ENCODE results near the gene WHRN.

The WHRN gene

GRCh38 chr9:114469091-114469853 is 36.0 kb downstream of the WHRN start:
- no peak for DNase-seq

GRCh38 chr9:114467910-114468309 is 37.4 kb downstream of the WHRN start:
- no peak for DNase-seq

DNA sequence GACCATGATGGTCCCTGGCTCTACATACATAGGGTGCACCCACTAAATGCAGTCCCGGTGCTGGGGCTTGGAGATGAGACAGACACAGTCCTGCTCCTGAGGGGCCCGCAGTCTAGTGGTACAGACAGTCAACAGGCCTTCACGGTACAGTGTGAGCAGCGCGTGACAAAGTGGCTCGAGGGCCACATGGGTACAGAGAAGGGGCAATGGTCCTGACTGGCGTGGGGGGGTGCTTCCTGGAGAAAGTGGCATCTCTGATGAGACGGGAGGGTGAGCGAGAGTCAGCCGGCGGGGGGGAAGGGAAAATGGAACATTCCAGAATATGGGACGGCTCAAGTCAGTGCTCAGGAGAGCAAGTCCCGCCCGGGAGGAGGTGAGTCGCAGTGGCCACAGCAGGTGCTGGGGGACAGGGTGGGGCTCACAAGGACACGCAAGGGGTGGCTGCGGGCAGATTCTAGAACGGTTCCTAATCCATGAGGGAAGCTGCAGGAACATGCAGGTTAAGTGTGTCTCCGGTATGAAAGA is 38.0 kb downstream of the WHRN start:
- no peak for DNase-seq

- no peak for DNase-seq
These were observed 39.1 kb downstream of the WHRN start for GRCh38 chr9:114465906-114466900.

DNA sequence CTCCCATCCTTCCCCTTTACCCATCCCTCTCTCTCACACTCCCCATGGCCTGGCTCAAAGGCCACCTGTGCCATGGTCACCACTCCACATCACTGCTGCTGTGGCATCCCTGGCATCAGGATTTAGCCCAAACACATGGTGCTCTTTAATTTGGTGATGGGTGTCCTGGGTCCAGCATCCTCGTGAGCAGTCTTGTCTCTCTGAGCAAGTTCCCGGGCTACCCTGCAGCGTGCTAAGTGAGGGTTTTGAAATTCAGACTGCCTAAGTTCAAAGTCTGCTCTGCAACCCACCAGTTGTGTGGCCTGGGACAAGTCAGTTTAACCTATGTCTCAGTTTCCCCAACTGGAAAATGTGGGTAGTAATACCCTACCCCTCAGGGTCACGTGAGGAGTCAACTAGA is 39.9 kb downstream of the WHRN start:
- no peak for DNase-seq

GRCh38 chr9:114464281-114465051 is 40.8 kb downstream of the WHRN start:
- no peak for DNase-seq

DNA sequence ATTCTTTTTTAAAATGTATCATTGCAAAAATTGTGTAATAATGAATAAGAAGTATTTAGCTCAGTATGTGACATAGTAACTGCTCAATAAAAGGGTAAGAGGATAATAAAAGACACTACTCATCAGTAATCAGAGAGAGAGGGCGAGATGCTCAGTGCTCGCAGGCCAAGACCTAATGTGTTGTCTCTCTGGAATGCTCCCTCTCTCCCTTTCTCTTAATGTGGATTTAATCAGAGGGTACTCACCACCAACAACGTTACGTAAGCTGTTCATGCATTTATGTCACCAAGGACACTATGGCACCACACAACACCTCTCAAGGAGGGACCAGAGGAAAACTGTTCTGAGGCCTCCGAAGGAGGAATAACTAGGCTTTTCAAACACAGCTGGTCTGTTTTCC is 42.5 kb downstream of the WHRN start:
- DNase-seq: no peak

DNA sequence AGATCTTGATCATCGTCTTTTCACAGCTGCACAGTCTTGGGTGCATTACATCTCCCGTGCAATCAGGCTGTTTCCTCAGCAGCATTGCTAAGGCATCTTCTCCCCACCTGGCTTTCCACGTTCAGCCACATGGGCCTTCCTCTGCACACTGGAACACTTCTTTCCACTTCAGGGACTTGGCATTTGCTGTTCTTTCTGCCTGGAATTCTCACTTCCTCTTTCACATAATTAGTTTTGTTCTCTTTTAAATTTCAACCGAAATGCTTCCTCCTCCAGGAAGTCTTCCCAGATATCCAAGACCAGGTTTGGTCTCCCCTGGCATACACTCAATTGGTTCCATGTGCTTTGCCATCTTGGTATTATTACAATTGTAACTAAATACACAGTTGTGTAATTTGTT is 43.8 kb downstream of the WHRN start:
- no peak for DNase-seq

DNA sequence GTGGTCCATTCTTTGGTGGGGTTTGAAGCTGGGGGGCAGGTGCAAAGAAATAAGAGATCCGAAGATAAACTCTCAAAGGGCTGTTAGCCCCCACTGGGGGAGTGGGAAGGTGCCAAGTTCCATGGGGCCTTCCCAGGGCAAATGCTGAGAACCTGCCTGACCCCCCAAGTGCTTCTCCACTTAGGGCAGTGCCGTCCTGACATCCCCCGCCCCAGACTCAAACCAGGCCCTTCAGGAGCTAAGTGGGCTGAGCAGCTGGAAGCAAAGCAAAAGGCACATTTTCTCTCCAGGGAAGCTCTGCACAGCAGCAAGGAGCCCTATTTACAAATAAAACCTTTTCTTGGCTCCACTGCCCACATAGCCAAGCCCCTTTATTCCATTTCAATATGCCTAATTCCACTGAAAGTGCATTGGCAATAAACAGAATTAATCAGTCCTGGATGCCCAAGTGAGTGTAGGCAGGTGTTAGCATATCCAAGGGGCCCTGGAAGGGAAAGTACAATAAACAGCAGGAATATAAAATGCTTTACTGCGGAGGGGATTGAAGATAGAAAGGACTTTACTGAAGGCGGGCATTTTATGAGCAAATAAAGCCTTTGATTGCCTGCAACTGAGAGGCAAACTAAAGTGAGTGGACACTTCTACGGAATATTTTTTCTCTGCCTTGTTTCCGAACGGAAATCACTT is 44.6 kb downstream of the WHRN start:
- DNase-seq: no peak

DNA sequence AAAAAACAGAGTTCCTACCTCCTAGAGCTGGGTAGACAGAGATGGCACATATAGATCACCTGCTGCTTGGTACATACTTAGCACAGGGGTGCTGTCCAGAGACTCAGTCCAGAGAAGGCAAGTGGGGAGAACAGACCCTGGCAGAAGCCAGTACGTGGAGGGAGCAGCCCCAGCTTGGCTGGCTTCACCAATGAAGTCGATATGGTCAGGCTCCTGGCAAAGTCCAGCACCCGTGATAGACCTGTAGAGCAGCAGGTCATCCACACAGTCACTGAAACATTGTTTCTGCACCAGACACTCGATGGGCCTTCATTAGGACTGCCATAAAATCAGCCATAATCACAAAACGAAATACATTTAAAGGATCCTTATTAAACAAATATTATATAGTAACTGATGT is 45.8 kb downstream of the WHRN start:
- DNase-seq: no peak

- DNase-seq: no peak
These were observed 48.3 kb downstream of the WHRN start for GRCh38 chr9:114456929-114457328.

GRCh38 chr9:114454652-114455051 is 50.6 kb downstream of the WHRN start:
- no peak for DNase-seq

- DNase-seq: peak in 1 of 2 experiments; percentile 41
These were observed 52.8 kb downstream of the WHRN start for GRCh38 chr9:114452219-114453165.

GRCh38 chr9:114451707-114452031 is 53.6 kb downstream of the WHRN start:
- no peak for DNase-seq

GRCh38 chr9:114450833-114451706 is 54.2 kb downstream of the WHRN start:
- DNase-seq: peak in 1 of 2 experiments; percentile 32

- DNase-seq: no peak
These were observed 55.1 kb downstream of the WHRN start for GRCh38 chr9:114450181-114450580.

- DNase-seq: no peak
These were observed 56.0 kb downstream of the WHRN start for GRCh38 chr9:114449236-114449635.

GRCh38 chr9:114448706-114449105 is 56.6 kb downstream of the WHRN start:
- DNase-seq: no peak

- no peak for DNase-seq
These were observed 58.4 kb downstream of the WHRN start for GRCh38 chr9:114446672-114447450.
